Natural killer cell (primary cell): Measurements from ENCODE around the gene KCNA4. TPM values are rescaled to one million over a fixed set of nuclear protein-coding genes. Genes with fewer than 3 reads are reported as not detected.

ENCODE experiments used
- ATAC-seq, 3 donors: fragments of 150-1000 bp in 2 of 3; fragments of 200-7000 bp in 1 of 3; cut with Tn5 transposase; 1 replicate in 1 of 3; 2 replicates in 2 of 3; pipeline ENCODE4 v1.10.0; 2021; ENCODE audit warnings: mild to moderate bottlenecking in 2 of 3, moderate library complexity in 2 of 3
- DNase-seq, 2 donors: peaks; one replicate each; pipeline versions ENCODE4 v3.0.0 to v3.0.0-alpha.2; 2013 to 2021; ENCODE audit warnings: mixed read lengths in 1 of 2
- H3K27ac ChIP-seq: one replicate; pipeline ENCODE4 v1.5.1; 2013; ENCODE audit warnings: mild to moderate bottlenecking, low read length
- H3K27me3 ChIP-seq: one replicate; pipeline ENCODE4 v1.6.1; 2013; ENCODE audit warnings: low read length; ENCODE audit not compliant: control insufficient read depth, insufficient read depth
- H3K36me3 ChIP-seq: one replicate; pipeline ENCODE4 v1.6.1; 2013; ENCODE audit warnings: low read length; ENCODE audit not compliant: control insufficient read depth, insufficient read depth
- H3K4me1 ChIP-seq: one replicate; pipeline ENCODE4 v1.6.1; 2013; ENCODE audit warnings: low read length; ENCODE audit not compliant: control insufficient read depth, insufficient read depth
- H3K4me3 ChIP-seq: one replicate; pipeline ENCODE4 v1.5.1; 2013; ENCODE audit warnings: low read length
- H3K9me3 ChIP-seq: one replicate; pipeline ENCODE4 v1.6.1; 2013; ENCODE audit warnings: low read length; ENCODE audit not compliant: control insufficient read depth, insufficient read depth
- H3K27ac Mint-ChIP-seq, 2 donors: one replicate each; pipeline ENCODE4 v1.8.0; 2022; ENCODE audit warnings: mild to moderate bottlenecking in 2 of 2, mixed read lengths in 2 of 2, moderate library complexity in 1 of 2
- H3K27me3 Mint-ChIP-seq, 2 donors: one replicate each; pipeline ENCODE4 v1.8.0; 2022; ENCODE audit warnings: low read depth in 2 of 2, mixed read lengths in 2 of 2
- H3K36me3 Mint-ChIP-seq: one replicate; pipeline ENCODE4 v1.8.0; 2022; ENCODE audit warnings: mixed read lengths
- H3K4me1 Mint-ChIP-seq, 2 donors: one replicate each; pipeline ENCODE4 v1.8.0; 2022; ENCODE audit warnings: mixed read lengths in 2 of 2
- H3K4me3 Mint-ChIP-seq: one replicate; pipeline ENCODE4 v1.8.0; 2022; ENCODE audit warnings: mild to moderate bottlenecking, moderate library complexity, mixed read lengths
- H3K9me3 Mint-ChIP-seq, 2 donors: one replicate each; pipeline ENCODE4 v1.8.0; 2022; ENCODE audit warnings: mixed read lengths in 2 of 2
- CTCF ChIP-seq: fragments of 200-600 bp; IDR thresholded peaks from one replicate; pipeline ENCODE4 v1.8.0; 2022; ENCODE audit warnings: antibody characterized with exemption
- WGBS: methylation state at CpG from one replicate; pipeline ENCODE4 v1.1.7; 2013; ENCODE audit warnings: missing lambda C conversion rate; ENCODE audit not compliant: insufficient coverage; 5-methylcytosine and 5-hydroxymethylcytosine counted together
- intact Hi-C: fragments of 100-400 bp; cut with micrococcal nuclease; formaldehyde crosslinking; loops from one replicate; pipeline ENCODE4 v1.14.2; 2022
- total RNA-seq, 4 donors: library from RNA; stranded (reverse); fragments of 120-200 nt in 1 of 4; gene quantifications; one replicate each; pipeline versions ENCODE4 v1.2.3 to v1.2.4, GENCODE V29; 2013 to 2022

Gene KCNA4
- total RNA-seq, 3 donors from 2014 or later (not counting 1 experiment from before 2014, with no cell fraction given) = not detected

- no peaks in the 10 kb centered on the region for H3K36me3 ChIP-seq
- no peaks in the 10 kb centered on the region for H3K4me1 Mint-ChIP-seq
- no peaks in the 10 kb centered on the region for H3K36me3 Mint-ChIP-seq
- no peaks in the 10 kb centered on the region for H3K27me3 Mint-ChIP-seq
- H3K27me3 ChIP-seq = no peaks in the 10 kb centered on the region
- no peak overlapping the region for H3K27ac Mint-ChIP-seq
- H3K9me3 Mint-ChIP-seq = peaks cover 5 to 9% of the 10 kb centered on the region in 2 donors
- WGBS = 67% methylated on average over 1 of the region's 2 CpGs
- TF ChIP-seq CTCF = no peak
- no peak for ATAC-seq
- no peaks in the 10 kb centered on the region for H3K9me3 ChIP-seq
- no peak overlapping the region for H3K4me3 ChIP-seq
- intact Hi-C loops = no loop called here
- no peak for DNase-seq
- no peaks in the 10 kb centered on the region for H3K4me1 ChIP-seq
- no peak overlapping the region for H3K27ac ChIP-seq
- no peak overlapping the region for H3K4me3 Mint-ChIP-seq
These were observed 32.4 kb upstream of the KCNA4 start for GRCh38 chr11:30049214-30049613.

GRCh38 chr11:30046578-30046945 is 29.7 kb upstream of the KCNA4 start:
- Mint-ChIP-seq H3K27ac (no peak overlapping the region), H3K9me3 (peaks cover 7 to 14% of the 10 kb centered on the region in 2 donors), H3K36me3 (no peaks in the 10 kb centered on the region), H3K4me3 (no peak overlapping the region), H3K27me3 (no peaks in the 10 kb centered on the region), H3K4me1 (no peaks in the 10 kb centered on the region)
- no peaks in the 10 kb centered on the region for H3K27me3 ChIP-seq
- DNase-seq = no peak
- H3K4me1 ChIP-seq = no peaks in the 10 kb centered on the region
- H3K36me3 ChIP-seq = no peaks in the 10 kb centered on the region
- H3K9me3 ChIP-seq = no peaks in the 10 kb centered on the region
- H3K4me3 ChIP-seq = no peak overlapping the region
- TF ChIP-seq CTCF = no peak
- H3K27ac ChIP-seq = no peak overlapping the region
- intact Hi-C loops = no loop called here
- 26% methylated on average over 6 of the region's 6 CpGs for WGBS
- ATAC-seq = no peak

- Mint-ChIP-seq H3K9me3 (peaks cover 7 to 14% of the 10 kb centered on the region in 2 donors), H3K27me3 (no peaks in the 10 kb centered on the region), H3K4me3 (no peak overlapping the region), H3K36me3 (no peaks in the 10 kb centered on the region), H3K27ac (no peak overlapping the region), H3K4me1 (no peaks in the 10 kb centered on the region)
- 61% methylated on average over 7 of the region's 7 CpGs for WGBS
- DNase-seq = no peak
- no peaks in the 10 kb centered on the region for H3K4me1 ChIP-seq
- TF ChIP-seq CTCF = no peak
- intact Hi-C loops = no loop called here
- H3K9me3 ChIP-seq = no peaks in the 10 kb centered on the region
- ATAC-seq = no peak
- no peaks in the 10 kb centered on the region for H3K36me3 ChIP-seq
- H3K4me3 ChIP-seq = no peak overlapping the region
- no peaks in the 10 kb centered on the region for H3K27me3 ChIP-seq
- no peak overlapping the region for H3K27ac ChIP-seq
These were observed 29.2 kb upstream of the KCNA4 start for GRCh38 chr11:30045921-30046577.

GRCh38 chr11:30045144-30045543 is 28.3 kb upstream of the KCNA4 start:
- peaks cover 11 to 15% of the 10 kb centered on the region in 2 donors for H3K9me3 Mint-ChIP-seq
- H3K36me3 Mint-ChIP-seq = no peaks in the 10 kb centered on the region
- H3K36me3 ChIP-seq = no peaks in the 10 kb centered on the region
- no peak overlapping the region for H3K27ac ChIP-seq
- 79% methylated on average over 6 of the region's 6 CpGs for WGBS
- H3K27ac Mint-ChIP-seq = no peak overlapping the region
- ATAC-seq = no peak
- no peaks in the 10 kb centered on the region for H3K27me3 ChIP-seq
- H3K4me3 ChIP-seq = no peak overlapping the region
- no peaks in the 10 kb centered on the region for H3K4me1 ChIP-seq
- H3K4me3 Mint-ChIP-seq = no peak overlapping the region
- peaks cover 0 to 4% of the 10 kb centered on the region in 2 donors for H3K27me3 Mint-ChIP-seq
- no peak for DNase-seq
- no peaks in the 10 kb centered on the region for H3K4me1 Mint-ChIP-seq
- TF ChIP-seq CTCF = no peak
- H3K9me3 ChIP-seq = no peaks in the 10 kb centered on the region
- intact Hi-C loops = no loop called here
